Naive thymus-derived CD4-positive, alpha-beta T cell (primary cell): ENCODE data around the gene SCIN. TPM values are rescaled to one million over a fixed set of nuclear protein-coding genes. Genes with fewer than 3 reads are reported as not detected.
"Not testable (repeated sequence)": the region's sequence is repeated elsewhere in the genome, so short reads cannot be mapped to it uniquely, and the experiment has no call there.

Experiments
- ATAC-seq: fragments of 150-1000 bp; cut with Tn5 transposase; 2 replicates; pipeline ENCODE4 v1.10.0; 2021; ENCODE audit warnings: mild to moderate bottlenecking, moderate library complexity
- CTCF ChIA-PET: fragments of 350-600 bp; sonication (Branson Sonifier 250); formaldehyde crosslinking; loops from one replicate; lab custom pipeline; 2021; ENCODE audit warnings: antibody characterized with exemption; lab: Charles Lee
- POLR2A ChIA-PET: fragments of 350-600 bp; sonication (Branson Sonifier 250); formaldehyde crosslinking; loops from one replicate; lab custom pipeline; 2021; ENCODE audit warnings: antibody characterized with exemption, inconsistent platforms; lab: Charles Lee
- DNase-seq, 9 donors: peaks; one replicate each; pipeline versions ENCODE4 v3.0.0 to v3.0.0-alpha.2; 2020 to 2022; ENCODE audit warnings: mixed read lengths in 1 of 9
- H3K27ac ChIP-seq: one replicate; pipeline ENCODE4 v1.7.0; 2013; ENCODE audit warnings: mild to moderate bottlenecking, low read depth, low read length, moderate library complexity
- H3K27me3 ChIP-seq, 2 donors: one replicate each; pipeline ENCODE4 v1.7.0; 2013; ENCODE audit warnings: low read length in 2 of 2, mild to moderate bottlenecking in 2 of 2, moderate library complexity in 2 of 2; ENCODE audit not compliant: control insufficient read depth in 2 of 2, insufficient read depth in 2 of 2
- H3K36me3 ChIP-seq, 3 experiments: 1 replicate in 2 of 3; 2 replicates in 1 of 3; pipeline ENCODE4 v1.7.0; 2013; ENCODE audit warnings: low read length in 3 of 3, mild to moderate bottlenecking in 3 of 3, moderate library complexity in 1 of 3; ENCODE audit not compliant: insufficient read depth in 3 of 3, control insufficient read depth in 2 of 3
- H3K4me1 ChIP-seq, 2 donors: one replicate each; pipeline ENCODE4 v1.7.0; 2013; ENCODE audit warnings: low read length in 2 of 2, mild to moderate bottlenecking in 2 of 2, moderate library complexity in 1 of 2; ENCODE audit not compliant: control insufficient read depth in 2 of 2, insufficient read depth in 2 of 2
- H3K4me3 ChIP-seq: 2 replicates; pipeline ENCODE4 v1.7.0; 2013; ENCODE audit warnings: mild to moderate bottlenecking, low read length
- H3K9me3 ChIP-seq, 3 experiments: 1 replicate in 2 of 3; 2 replicates in 1 of 3; pipeline ENCODE4 v1.7.0; 2013; ENCODE audit warnings: low read length in 3 of 3; ENCODE audit not compliant: control insufficient read depth in 2 of 3
- H3K27ac Mint-ChIP-seq, 9 donors: one replicate each; pipeline ENCODE4 v1.8.0; 2020 to 2022; ENCODE audit warnings: mixed read lengths in 9 of 9, mild to moderate bottlenecking in 8 of 9, moderate library complexity in 5 of 9, inconsistent platforms in 2 of 9
- H3K27me3 Mint-ChIP-seq, 5 donors: one replicate each; pipeline ENCODE4 v1.8.0; 2021 to 2022; ENCODE audit warnings: mixed read lengths in 5 of 5, mild to moderate bottlenecking in 1 of 5
- H3K36me3 Mint-ChIP-seq, 5 donors: one replicate each; pipeline ENCODE4 v1.8.0; 2020 to 2022; ENCODE audit warnings: mixed read lengths in 5 of 5, mild to moderate bottlenecking in 3 of 5, inconsistent platforms in 1 of 5
- H3K4me1 Mint-ChIP-seq, 7 donors: one replicate each; pipeline ENCODE4 v1.8.0; 2020 to 2022; ENCODE audit warnings: mixed read lengths in 7 of 7, mild to moderate bottlenecking in 3 of 7, inconsistent platforms in 1 of 7
- H3K4me3 Mint-ChIP-seq, 10 donors: one replicate each; pipeline ENCODE4 v1.8.0; 2020 to 2022; ENCODE audit warnings: mild to moderate bottlenecking in 10 of 10, mixed read lengths in 10 of 10, moderate library complexity in 6 of 10, inconsistent platforms in 2 of 10
- H3K9me3 Mint-ChIP-seq, 11 donors: one replicate each; pipeline ENCODE4 v1.8.0; 2020 to 2022; ENCODE audit warnings: mixed read lengths in 11 of 11, mild to moderate bottlenecking in 4 of 11, inconsistent platforms in 1 of 11, moderate library complexity in 1 of 11
- intact Hi-C, 2 donors: fragments of 100-400 bp; cut with micrococcal nuclease; formaldehyde crosslinking; loops; one replicate each; pipeline ENCODE4 v1.15.1; 2023
- polyA plus RNA-seq, 2 donors: library from polyadenylated mRNA; unstranded; fragments of 300-500 nt; fragmentation: Illumina TruSeq; gene quantifications; one replicate each; pipeline ENCODE4 v1.2.3, GENCODE V29; 2021
- total RNA-seq, 6 experiments: library from RNA in 5 of 6; stranded (reverse) in 5 of 6; gene quantifications; 1 replicate in 5 of 6; 2 replicates in 1 of 6; pipeline ENCODE4 v1.2.3 and lab custom pipeline; 2021 to 2026

Gene SCIN
- total and polyA plus RNA-seq, 7 experiments from 2014 or later: 0.16 to 0.95 (median 0.35) TPM; not detected in 3

DNA sequence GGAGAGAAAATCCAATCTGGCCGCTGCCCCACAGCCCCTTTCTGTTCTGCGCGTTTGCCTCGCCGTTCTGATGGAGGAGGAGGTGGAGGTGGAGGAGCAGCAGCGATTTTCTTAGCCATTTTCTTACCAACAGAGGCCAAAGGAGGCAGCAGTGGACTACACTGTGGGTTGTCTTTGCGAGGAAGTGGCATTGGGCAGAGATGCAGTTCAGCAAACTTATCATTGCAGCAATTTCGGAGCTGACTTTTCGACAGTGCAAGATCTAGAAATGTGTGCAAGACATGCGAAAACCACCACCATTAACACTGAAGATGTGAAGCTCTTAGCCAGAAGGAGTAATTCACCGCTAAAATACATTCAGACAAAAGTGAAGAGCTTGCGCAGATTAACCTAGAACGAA lies 115.0 kb downstream of the SCIN start:
- Mint-ChIP-seq H3K9me3 (no peaks in the 10 kb centered on the region), H3K27ac (peak overlapping the region; percentile 76 to 98 (median 94)), H3K27me3 (no peaks in the 10 kb centered on the region), H3K36me3 (peaks cover 0 to 6% (median 0%) of the 10 kb centered on the region in 5 donors), H3K4me3 (peak overlapping the region; percentile 63 to 100 (median 95)), H3K4me1 (peaks cover 7 to 34% (median 25%) of the 10 kb centered on the region in 7 donors)
- no peak overlapping the region for H3K4me3 ChIP-seq
- peaks cover 0 to 6% (median 0%) of the 10 kb centered on the region in 3 experiments for H3K36me3 ChIP-seq
- intact Hi-C loops: loop anchor here (2.0 to 10.0 kb wide), 6 partner anchors 431 to 1771 kb away; a partner anchor contains a TSS
- peaks cover 5 to 14% of the 10 kb centered on the region in 2 donors for H3K4me1 ChIP-seq
- no peaks in the 10 kb centered on the region for H3K9me3 ChIP-seq
- H3K27ac ChIP-seq: peak overlapping the region; percentile 95
- CTCF ChIA-PET: interaction anchor here (1.1 to 2.6 kb wide), 4 partner anchors 47 to 580 kb away, joined by 3 to 7 read pairs (median 3); no protein-coding TSS in a partner anchor
- ATAC-seq: no peak
- H3K27me3 ChIP-seq: no peaks in the 10 kb centered on the region
- peak in 7 of 9 donors; percentile 39 to 58 (median 44) for DNase-seq
- POLR2A ChIA-PET: no interaction called here

DNA sequence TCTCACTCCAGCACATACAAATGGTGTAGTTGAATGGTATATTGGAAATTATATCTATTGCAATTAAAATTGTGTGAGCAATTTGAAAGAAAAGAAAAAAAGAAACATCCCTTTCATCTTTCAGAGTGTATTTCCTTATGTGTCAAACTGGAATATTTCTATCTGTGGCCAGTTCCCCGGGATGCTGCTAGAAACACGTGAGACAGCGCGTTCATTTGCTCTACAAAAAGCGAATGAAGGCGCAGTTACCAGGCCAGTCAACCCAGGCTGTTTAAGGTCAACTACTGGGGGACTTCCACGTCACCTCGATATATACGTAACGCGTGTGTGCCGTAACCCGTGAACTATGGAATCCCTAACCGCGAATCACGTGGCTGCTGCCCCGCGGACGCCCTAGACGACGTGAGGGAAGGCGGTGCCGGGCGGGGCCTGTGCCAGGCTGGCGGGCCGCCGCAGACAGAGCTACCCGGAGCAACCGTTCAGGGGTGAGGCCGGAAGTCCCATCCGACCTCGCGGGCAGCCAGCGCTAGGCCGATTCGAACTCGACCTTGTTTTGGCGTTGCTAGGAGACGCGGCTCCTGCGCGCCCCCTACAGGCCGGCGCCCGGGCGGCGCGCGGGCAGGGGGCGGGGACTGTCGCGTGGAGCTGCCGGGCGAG lies 115.8 kb downstream of the SCIN start:
- DNase-seq (peak; percentile 94 to 100 (median 97)), ATAC-seq (peak; percentile 91)
- peaks cover 5 to 14% of the 10 kb centered on the region in 2 donors for H3K4me1 ChIP-seq
- H3K36me3 ChIP-seq: peaks cover 0 to 6% (median 0%) of the 10 kb centered on the region in 3 experiments
- POLR2A ChIA-PET: interaction anchor here (1.1 kb wide), 2 partner anchors 38 to 44 kb away, joined by 3 read pairs; no protein-coding TSS in a partner anchor
- CTCF ChIA-PET: interaction anchor here (0.6 to 2.6 kb wide), 9 partner anchors 11 to 579 kb away, joined by 3 to 8 read pairs (median 4); no protein-coding TSS in a partner anchor
- peak overlapping the region; percentile 83 to 98 (median 96) for H3K27ac Mint-ChIP-seq
- H3K27me3 Mint-ChIP-seq: no peaks in the 10 kb centered on the region
- intact Hi-C loops: loop anchor here (1.0 to 10.0 kb wide), 16 partner anchors 11 to 1746 kb away; partner anchors contain the start of genes TMEM106B (in 1 of the 2) and VWDE (in 1 of the 2)
- H3K36me3 Mint-ChIP-seq: peaks cover 0 to 6% (median 0%) of the 10 kb centered on the region in 5 donors
- H3K27me3 ChIP-seq: no peaks in the 10 kb centered on the region
- H3K9me3 ChIP-seq: no peaks in the 10 kb centered on the region
- H3K9me3 Mint-ChIP-seq: no peaks in the 10 kb centered on the region
- H3K4me1 Mint-ChIP-seq: peaks cover 7 to 34% (median 25%) of the 10 kb centered on the region in 7 donors
- peak overlapping the region; percentile 76 for H3K4me3 ChIP-seq
- H3K4me3 Mint-ChIP-seq: peak overlapping the region; percentile 94 to 100 (median 96)
- H3K27ac ChIP-seq: peak overlapping the region; percentile 95

DNA sequence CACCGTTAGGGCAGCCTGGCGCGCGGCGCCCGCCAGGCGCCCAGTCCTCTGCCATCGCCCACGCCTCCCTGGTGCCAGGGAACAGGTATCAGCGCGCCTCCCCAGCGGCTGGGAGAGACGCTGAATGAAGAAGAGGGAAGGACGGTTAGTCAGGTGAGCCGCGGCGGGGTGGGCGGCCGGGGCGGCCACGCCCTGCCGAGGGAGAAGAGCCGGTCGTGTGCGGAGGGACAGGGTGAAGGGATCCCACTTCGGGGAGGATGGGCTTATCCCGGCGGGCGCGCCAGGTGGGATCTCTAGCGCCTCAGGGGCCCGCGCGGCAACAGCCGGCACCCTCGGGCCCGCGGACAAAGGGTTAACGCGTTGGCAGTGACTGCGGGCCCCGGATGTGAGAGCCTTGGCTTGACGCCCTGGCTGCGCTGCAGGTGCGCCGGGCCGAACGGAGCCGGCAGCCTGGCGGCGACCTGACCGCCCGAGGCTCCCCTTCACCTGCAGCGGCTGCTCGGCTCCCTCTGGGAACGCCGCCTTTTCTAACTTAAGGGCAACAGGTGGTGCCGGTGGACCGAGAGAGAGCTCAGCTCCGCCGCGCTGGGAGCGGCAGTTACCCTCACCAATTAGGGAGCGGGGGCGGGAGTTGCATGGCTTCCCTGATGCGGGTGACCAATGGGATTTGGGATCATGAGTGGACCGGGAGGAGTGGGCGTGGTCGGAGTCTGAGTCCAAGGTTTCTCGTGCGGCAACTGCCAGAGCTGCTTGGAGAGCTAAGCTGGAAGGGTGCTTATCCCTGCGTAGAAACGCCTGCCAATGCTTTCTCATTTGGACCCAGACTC lies 116.6 kb downstream of the SCIN start, which contains the start of gene ARL4A:
TSS of gene ARL4A (plus strand) at position 743 of the 827 bp plus-strand sequence. CDS start 622 bp downstream, outside the sequence.
- ChIA-PET CTCF (interaction anchor here (0.7 to 2.6 kb wide), 7 partner anchors 12 to 1772 kb away, joined by 3 to 7 read pairs (median 4); no protein-coding TSS in a partner anchor), POLR2A (interaction anchor here (1.1 kb wide), 2 partner anchors 39 to 43 kb away, joined by 3 read pairs; no protein-coding TSS in a partner anchor)
- Histone ChIP-seq H3K9me3 (no peaks in the 10 kb centered on the region), H3K27me3 (no peaks in the 10 kb centered on the region), H3K4me3 (peak within 1 kb of the TSS; percentile 76), H3K27ac (peak within 1 kb of the TSS; percentile 95), H3K4me1 (peaks cover 5 to 14% of the 10 kb centered on the region in 2 donors), H3K36me3 (peaks cover 0 to 6% (median 0%) of the 10 kb centered on the region in 3 experiments)
- peak within 1 kb of the TSS; percentile 83 to 98 (median 96) for H3K27ac Mint-ChIP-seq
- DNase-seq: peak; percentile 70 to 87 (median 85)
- intact Hi-C loops: loop anchor here (1.0 to 10.0 kb wide), 18 partner anchors 12 to 1747 kb away; partner anchors contain the start of genes TMEM106B (in 2 of the 2) and VWDE (in 1 of the 2)
- no peaks in the 10 kb centered on the region for H3K9me3 Mint-ChIP-seq
- H3K4me3 Mint-ChIP-seq: peak within 1 kb of the TSS; percentile 94 to 100 (median 96)
- H3K4me1 Mint-ChIP-seq: peaks cover 7 to 35% (median 25%) of the 10 kb centered on the region in 7 donors
- H3K27me3 Mint-ChIP-seq: no peaks in the 10 kb centered on the region
- peak; percentile 60 for ATAC-seq
- H3K36me3 Mint-ChIP-seq: peaks cover 0 to 6% (median 0%) of the 10 kb centered on the region in 5 donors

DNA sequence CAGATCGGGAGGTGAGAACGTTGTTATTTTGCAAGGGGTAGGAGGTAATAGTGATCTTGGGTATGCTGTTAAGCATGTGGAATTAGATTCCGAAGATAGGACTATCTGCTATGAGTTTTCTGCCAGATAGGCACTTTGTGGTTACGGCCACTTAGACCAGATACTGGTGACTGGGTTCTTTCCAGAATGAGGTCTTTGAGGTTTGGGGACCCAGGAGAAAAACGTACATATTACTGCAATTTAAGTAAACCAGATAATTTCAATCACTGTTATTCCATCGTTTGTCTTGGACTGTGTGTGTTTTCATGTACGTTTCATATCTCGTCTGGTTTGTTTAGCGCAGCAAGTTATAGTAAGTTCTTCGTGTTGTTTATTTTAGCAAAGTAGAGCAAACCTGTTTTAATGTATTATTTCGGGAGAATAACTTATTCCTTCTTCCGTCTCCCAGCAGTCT lies 117.2 kb downstream of the SCIN start:
- Histone ChIP-seq H3K27me3 (no peaks in the 10 kb centered on the region), H3K36me3 (peaks cover 0 to 6% (median 0%) of the 10 kb centered on the region in 3 experiments), H3K4me1 (peaks cover 5 to 14% of the 10 kb centered on the region in 2 donors), H3K9me3 (no peaks in the 10 kb centered on the region), H3K4me3 (peak overlapping the region; percentile 76), H3K27ac (peak overlapping the region; percentile 95)
- ChIA-PET POLR2A (interaction anchor here (1.1 kb wide), 1 partner anchor 40 kb away, joined by 3 read pairs; no protein-coding TSS in a partner anchor), CTCF (interaction anchor here (0.7 to 2.6 kb wide), 4 partner anchors 44 to 1771 kb away, joined by 3 to 7 read pairs (median 4); no protein-coding TSS in a partner anchor)
- Mint-ChIP-seq H3K36me3 (peaks cover 0 to 6% (median 0%) of the 10 kb centered on the region in 5 donors), H3K4me1 (peaks cover 8 to 39% (median 25%) of the 10 kb centered on the region in 7 donors), H3K9me3 (no peaks in the 10 kb centered on the region), H3K27ac (peak overlapping the region; percentile 83 to 98 (median 96)), H3K4me3 (peak overlapping the region; percentile 94 to 100 (median 96)), H3K27me3 (no peaks in the 10 kb centered on the region)
- DNase-seq: no peak
- intact Hi-C loops: loop anchor here (1.0 to 10.0 kb wide), 11 partner anchors 25 to 1743 kb away; partner anchors contain the start of gene TMEM106B (in 1 of the 2)
- ATAC-seq: no peak

DNA sequence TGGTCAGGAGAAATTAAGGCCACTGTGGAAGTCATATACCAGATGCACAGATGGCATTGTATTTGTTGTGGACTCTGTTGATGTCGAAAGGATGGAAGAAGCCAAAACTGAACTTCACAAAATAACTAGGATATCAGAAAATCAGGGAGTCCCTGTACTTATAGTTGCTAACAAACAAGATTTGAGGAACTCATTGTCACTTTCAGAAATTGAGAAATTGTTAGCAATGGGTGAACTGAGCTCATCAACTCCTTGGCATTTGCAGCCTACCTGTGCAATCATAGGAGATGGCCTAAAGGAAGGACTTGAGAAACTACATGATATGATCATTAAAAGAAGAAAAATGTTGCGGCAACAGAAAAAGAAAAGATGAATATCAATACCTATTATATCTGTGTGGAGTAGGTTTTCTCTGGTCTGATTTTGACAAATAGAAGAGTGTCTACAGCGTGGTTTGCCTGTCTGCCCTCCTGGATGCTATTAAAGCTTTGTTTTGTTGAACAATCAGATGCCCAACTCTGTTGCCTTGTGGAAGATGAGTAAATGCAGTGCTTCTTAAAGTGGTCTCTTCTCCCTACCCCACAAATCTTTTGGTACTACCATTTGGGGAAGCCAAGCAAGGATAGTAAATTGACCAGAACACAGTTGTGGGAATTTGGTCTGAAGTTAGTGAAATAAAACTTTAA lies 118.1 kb downstream of the SCIN start:
- H3K27me3 ChIP-seq, ATAC-seq, H3K36me3 Mint-ChIP-seq, CTCF ChIA-PET, H3K27ac ChIP-seq, H3K36me3 ChIP-seq, H3K9me3 Mint-ChIP-seq, H3K27me3 Mint-ChIP-seq, POLR2A ChIA-PET, H3K9me3 ChIP-seq, DNase-seq, H3K4me3 ChIP-seq: not testable (repeated sequence)
- H3K4me1 ChIP-seq: peaks cover 5 to 14% of the 10 kb centered on the region in 2 donors
- intact Hi-C loops: loop anchor here (5.0 to 10.0 kb wide), 4 partner anchors 429 to 1744 kb away; a partner anchor contains a TSS
- Mint-ChIP-seq H3K4me1 (peaks cover 13 to 45% (median 29%) of the 10 kb centered on the region in 7 donors), H3K27ac (peak overlapping the region in 2 of 9 donors; percentile 86 to 96), H3K4me3 (peak overlapping the region; percentile 5 to 97 (median 94))
